GM23338 (cell line): ENCODE data around the gene MAD1L1. TPM values are rescaled to one million over a fixed set of nuclear protein-coding genes. Genes with fewer than 3 reads are reported as not detected.

Experiments
- ATAC-seq: fragments of 200-7000 bp; cut with Tn5 transposase; 3 replicates; pipeline ENCODE4 v1.9.1; 2020
- DNase-seq: peaks from one replicate; pipeline ENCODE4 v3.0.0-alpha.2; 2015; ENCODE audit warnings: low spot score
- H2AFZ ChIP-seq: fragments of 200-600 bp; sonication (generic); 2 replicates; pipeline ENCODE4 v1.8.0; 2016; ENCODE audit warnings: antibody characterized with exemption, mild to moderate bottlenecking, moderate library complexity
- H3F3A ChIP-seq: fragments of 200-600 bp; sonication (generic); replicated peaks from 2 replicates; pipeline ENCODE4 v1.8.0; 2017; ENCODE audit warnings: antibody characterized with exemption, mixed run types, low read depth
- H3K27ac ChIP-seq: fragments of 200-600 bp; sonication (generic); 2 replicates; pipeline ENCODE4 v1.6.1; 2016; ENCODE audit warnings: low read depth
- H3K27me3 ChIP-seq: fragments of 200-600 bp; sonication (generic); 2 replicates; pipeline ENCODE4 v1.8.0; 2016; ENCODE audit warnings: mild to moderate bottlenecking, mixed run types, moderate library complexity; ENCODE audit not compliant: insufficient read depth
- H3K36me3 ChIP-seq: fragments of 200-600 bp; sonication (generic); 2 replicates; pipeline ENCODE4 v1.8.0; 2016; ENCODE audit warnings: mild to moderate bottlenecking; ENCODE audit not compliant: insufficient read depth
- H3K4me1 ChIP-seq: fragments of 200-600 bp; sonication (generic); 2 replicates; pipeline ENCODE4 v1.8.0; 2016; ENCODE audit warnings: mild to moderate bottlenecking, moderate library complexity; ENCODE audit not compliant: insufficient read depth
- H3K4me2 ChIP-seq: fragments of 200-600 bp; sonication (generic); 2 replicates; pipeline ENCODE4 v1.7.1; 2017; ENCODE audit warnings: mixed run types
- H3K4me3 ChIP-seq: fragments of 200-600 bp; sonication (generic); 2 replicates; pipeline ENCODE4 v1.6.1; 2016; ENCODE audit warnings: mixed run types
- H3K79me2 ChIP-seq: fragments of 200-600 bp; sonication (generic); replicated peaks from 2 replicates; pipeline ENCODE4 v1.8.0; 2017; ENCODE audit warnings: mild to moderate bottlenecking; ENCODE audit not compliant: insufficient read depth
- H3K9me2 ChIP-seq: fragments of 200-600 bp; sonication (generic); 2 replicates; pipeline ENCODE4 v1.8.0; 2017; ENCODE audit not compliant: insufficient read depth
- H4K20me1 ChIP-seq: fragments of 200-600 bp; sonication (generic); replicated peaks from 2 replicates; pipeline ENCODE4 v1.8.0; 2017; ENCODE audit warnings: mild to moderate bottlenecking; ENCODE audit not compliant: insufficient read depth
- H3K27ac Mint-ChIP-seq: 2 replicates; pipeline ENCODE4 v1.8.0; 2020; ENCODE audit warnings: inconsistent platforms, mild to moderate bottlenecking, moderate library complexity, mixed read lengths
- H3K27me3 Mint-ChIP-seq: 3 replicates; pipeline ENCODE4 v1.8.0; 2022; ENCODE audit warnings: low read depth, mild to moderate bottlenecking, moderate library complexity, mixed read lengths, inconsistent platforms; ENCODE audit not compliant: insufficient read depth, poor library complexity
- H3K36me3 Mint-ChIP-seq: 3 replicates; pipeline ENCODE4 v1.8.0; 2021; ENCODE audit warnings: low read depth, mild to moderate bottlenecking, inconsistent platforms, moderate library complexity, mixed read lengths
- H3K4me1 Mint-ChIP-seq: 3 replicates; pipeline ENCODE4 v1.8.0; 2020; ENCODE audit warnings: mild to moderate bottlenecking, inconsistent platforms, mixed read lengths
- H3K4me3 Mint-ChIP-seq: 3 replicates; pipeline ENCODE4 v1.8.0; 2021; ENCODE audit warnings: moderate library complexity, mild to moderate bottlenecking, inconsistent platforms, mixed read lengths
- H3K9me3 Mint-ChIP-seq: 3 replicates; pipeline ENCODE4 v1.8.0; 2020; ENCODE audit warnings: moderate library complexity, mild to moderate bottlenecking, inconsistent platforms, mixed read lengths
- CREB1 ChIP-seq: fragments of 250-450 bp; sonication (Bioruptor Pico); IDR thresholded peaks from 2 replicates; pipeline ENCODE4 v1.5.0; 2020; ENCODE audit warnings: low read depth, mild to moderate bottlenecking, moderate library complexity
- EZH2 ChIP-seq: fragments of 200-600 bp; sonication (generic); IDR thresholded peaks from one replicate; pipeline ENCODE4 v1.8.0; 2017; ENCODE audit warnings: antibody characterized with exemption, mild to moderate bottlenecking, low read depth; ENCODE audit not compliant: unreplicated experiment
- EZH2phosphoT487 ChIP-seq: fragments of 200-600 bp; sonication (generic); IDR thresholded peaks from one replicate; pipeline ENCODE4 v1.8.1; 2018; ENCODE audit warnings: antibody characterized with exemption; ENCODE audit not compliant: unreplicated experiment
- JUNB ChIP-seq: IDR thresholded peaks from one replicate; pipeline ENCODE4 v1.6.1; 2016; ENCODE audit warnings: antibody characterized with exemption; ENCODE audit not compliant: unreplicated experiment
- NANOG ChIP-seq: IDR thresholded peaks from 2 replicates; pipeline ENCODE4 v1.6.1; 2016; ENCODE audit warnings: antibody characterized with exemption, borderline replicate concordance
- POLR2AphosphoS5 ChIP-seq: IDR thresholded peaks from 2 replicates; pipeline ENCODE4 v1.6.1; 2016; ENCODE audit warnings: antibody characterized with exemption, low read depth
- STAT1 ChIP-seq: IDR thresholded peaks from one replicate; pipeline ENCODE4 v1.6.1; 2016; ENCODE audit warnings: antibody characterized with exemption; ENCODE audit not compliant: unreplicated experiment
- ZNF114 ChIP-seq: fragments of 250-450 bp; sonication (Bioruptor Pico); IDR thresholded peaks from 2 replicates; pipeline ENCODE4 v1.5.0; 2020; ENCODE audit warnings: mild to moderate bottlenecking, moderate library complexity
- ZNF331 ChIP-seq: fragments of 250-450 bp; sonication (Bioruptor Pico); IDR thresholded peaks from 2 replicates; pipeline ENCODE4 v1.5.0; 2020; ENCODE audit warnings: low read depth, mild to moderate bottlenecking, moderate library complexity
- polyA plus RNA-seq: library from polyadenylated mRNA; unstranded; fragments of >200 nt; fragmentation: Nextera tagmentation; extraction: Ambion mirVana; gene quantifications from 2 replicates; pipeline ENCODE4 v1.2.1, GENCODE V29; 2016
- total RNA-seq: library from RNA; depleted of rRNA; stranded (reverse); fragments of >200 nt; shearing (Covaris generic); gene quantifications from 2 replicates; pipeline ENCODE4 v1.2.3, GENCODE V29; 2014
- TF ChIP-seq, protein P1 (sequence below): IDR thresholded peaks from one replicate; pipeline ENCODE4 v1.6.1; 2018; ENCODE audit warnings: antibody characterized with exemption; ENCODE audit not compliant: unreplicated experiment
- TF ChIP-seq, protein P2 (sequence below), 2 experiments: fragments of 200-600 bp in 1 of 2; sonication (generic) in 1 of 2; conservative IDR thresholded peaks; 2 replicates each; pipeline versions ENCODE4 v1.5.1 to v1.6.1; 2016 to 2017; ENCODE audit warnings: antibody characterized with exemption in 2 of 2, low read depth in 2 of 2, mild to moderate bottlenecking in 2 of 2, moderate library complexity in 1 of 2
- TF ChIP-seq, protein P3 (sequence below): IDR thresholded peaks from 2 replicates; pipeline ENCODE4 v1.6.1; 2016; ENCODE audit warnings: antibody characterized with exemption
- TF ChIP-seq, protein P4 (sequence below): fragments of 250-450 bp; sonication (Bioruptor Pico); IDR thresholded peaks from 2 replicates; pipeline ENCODE4 v1.5.0; 2020; ENCODE audit warnings: mild to moderate bottlenecking, moderate library complexity

MAD1L1 gene
- total and polyA plus RNA-seq, 2 experiments from 2014 or later: 40.3 to 59.3 TPM

DNA sequence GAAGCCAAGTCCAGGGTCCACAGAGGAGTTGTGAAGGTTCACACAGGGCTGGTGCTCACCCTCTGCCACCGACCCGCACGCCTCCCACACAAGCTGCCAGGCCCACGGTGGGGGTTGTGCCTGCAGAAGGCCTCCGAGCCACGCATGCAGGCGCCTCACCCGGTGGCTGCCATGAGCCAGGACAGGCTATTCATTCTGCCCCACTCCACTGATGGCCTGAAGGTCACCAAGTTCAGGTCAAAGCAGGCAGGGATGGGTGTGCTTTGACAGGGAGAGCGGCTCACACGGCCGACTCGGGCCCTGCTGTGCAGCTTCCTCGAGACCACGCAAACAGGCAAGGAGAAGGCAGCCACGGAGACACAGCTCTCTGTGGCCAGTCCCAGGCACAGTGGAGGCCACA lies 143.9 kb downstream of the MAD1L1 start:
- peaks cover 4% of the 10 kb centered on the region; the same call in 2 of the 3 replicates for H3K9me3 Mint-ChIP-seq
- Histone ChIP-seq H2AFZ (no peak overlapping the region), H3K36me3 (no peaks in the 10 kb centered on the region), H3K4me1 (no peaks in the 10 kb centered on the region), H3K9me2 (no peaks in the 10 kb centered on the region), H3K4me3 (no peak overlapping the region), H3F3A (no peaks in the 10 kb centered on the region), H4K20me1 (no peaks in the 10 kb centered on the region), H3K79me2 (no peaks in the 10 kb centered on the region), H3K27ac (no peak overlapping the region), H3K4me2 (no peak overlapping the region), H3K27me3 (no peaks in the 10 kb centered on the region)
- TF ChIP-seq ZNF331 (CRISPR knock-in tag) (no peak), EZH2phosphoT487 (no peak), STAT1 (no peak), ZNF114 (CRISPR knock-in tag) (no peak), EZH2 (no peak), NANOG (no peak), CREB1 (no peak), JUNB (no peak), POLR2AphosphoS5 (no peak)
- TF ChIP-seq, protein P1, sequence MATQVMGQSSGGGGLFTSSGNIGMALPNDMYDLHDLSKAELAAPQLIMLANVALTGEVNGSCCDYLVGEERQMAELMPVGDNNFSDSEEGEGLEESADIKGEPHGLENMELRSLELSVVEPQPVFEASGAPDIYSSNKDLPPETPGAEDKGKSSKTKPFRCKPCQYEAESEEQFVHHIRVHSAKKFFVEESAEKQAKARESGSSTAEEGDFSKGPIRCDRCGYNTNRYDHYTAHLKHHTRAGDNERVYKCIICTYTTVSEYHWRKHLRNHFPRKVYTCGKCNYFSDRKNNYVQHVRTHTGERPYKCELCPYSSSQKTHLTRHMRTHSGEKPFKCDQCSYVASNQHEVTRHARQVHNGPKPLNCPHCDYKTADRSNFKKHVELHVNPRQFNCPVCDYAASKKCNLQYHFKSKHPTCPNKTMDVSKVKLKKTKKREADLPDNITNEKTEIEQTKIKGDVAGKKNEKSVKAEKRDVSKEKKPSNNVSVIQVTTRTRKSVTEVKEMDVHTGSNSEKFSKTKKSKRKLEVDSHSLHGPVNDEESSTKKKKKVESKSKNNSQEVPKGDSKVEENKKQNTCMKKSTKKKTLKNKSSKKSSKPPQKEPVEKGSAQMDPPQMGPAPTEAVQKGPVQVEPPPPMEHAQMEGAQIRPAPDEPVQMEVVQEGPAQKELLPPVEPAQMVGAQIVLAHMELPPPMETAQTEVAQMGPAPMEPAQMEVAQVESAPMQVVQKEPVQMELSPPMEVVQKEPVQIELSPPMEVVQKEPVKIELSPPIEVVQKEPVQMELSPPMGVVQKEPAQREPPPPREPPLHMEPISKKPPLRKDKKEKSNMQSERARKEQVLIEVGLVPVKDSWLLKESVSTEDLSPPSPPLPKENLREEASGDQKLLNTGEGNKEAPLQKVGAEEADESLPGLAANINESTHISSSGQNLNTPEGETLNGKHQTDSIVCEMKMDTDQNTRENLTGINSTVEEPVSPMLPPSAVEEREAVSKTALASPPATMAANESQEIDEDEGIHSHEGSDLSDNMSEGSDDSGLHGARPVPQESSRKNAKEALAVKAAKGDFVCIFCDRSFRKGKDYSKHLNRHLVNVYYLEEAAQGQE: no peak
- TF ChIP-seq, protein P2, sequence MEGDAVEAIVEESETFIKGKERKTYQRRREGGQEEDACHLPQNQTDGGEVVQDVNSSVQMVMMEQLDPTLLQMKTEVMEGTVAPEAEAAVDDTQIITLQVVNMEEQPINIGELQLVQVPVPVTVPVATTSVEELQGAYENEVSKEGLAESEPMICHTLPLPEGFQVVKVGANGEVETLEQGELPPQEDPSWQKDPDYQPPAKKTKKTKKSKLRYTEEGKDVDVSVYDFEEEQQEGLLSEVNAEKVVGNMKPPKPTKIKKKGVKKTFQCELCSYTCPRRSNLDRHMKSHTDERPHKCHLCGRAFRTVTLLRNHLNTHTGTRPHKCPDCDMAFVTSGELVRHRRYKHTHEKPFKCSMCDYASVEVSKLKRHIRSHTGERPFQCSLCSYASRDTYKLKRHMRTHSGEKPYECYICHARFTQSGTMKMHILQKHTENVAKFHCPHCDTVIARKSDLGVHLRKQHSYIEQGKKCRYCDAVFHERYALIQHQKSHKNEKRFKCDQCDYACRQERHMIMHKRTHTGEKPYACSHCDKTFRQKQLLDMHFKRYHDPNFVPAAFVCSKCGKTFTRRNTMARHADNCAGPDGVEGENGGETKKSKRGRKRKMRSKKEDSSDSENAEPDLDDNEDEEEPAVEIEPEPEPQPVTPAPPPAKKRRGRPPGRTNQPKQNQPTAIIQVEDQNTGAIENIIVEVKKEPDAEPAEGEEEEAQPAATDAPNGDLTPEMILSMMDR (conservative IDR thresholded peaks at IDR 0.05; ENCODE audit: low read depth in 2 of 2): no peak
- TF ChIP-seq, protein P3, sequence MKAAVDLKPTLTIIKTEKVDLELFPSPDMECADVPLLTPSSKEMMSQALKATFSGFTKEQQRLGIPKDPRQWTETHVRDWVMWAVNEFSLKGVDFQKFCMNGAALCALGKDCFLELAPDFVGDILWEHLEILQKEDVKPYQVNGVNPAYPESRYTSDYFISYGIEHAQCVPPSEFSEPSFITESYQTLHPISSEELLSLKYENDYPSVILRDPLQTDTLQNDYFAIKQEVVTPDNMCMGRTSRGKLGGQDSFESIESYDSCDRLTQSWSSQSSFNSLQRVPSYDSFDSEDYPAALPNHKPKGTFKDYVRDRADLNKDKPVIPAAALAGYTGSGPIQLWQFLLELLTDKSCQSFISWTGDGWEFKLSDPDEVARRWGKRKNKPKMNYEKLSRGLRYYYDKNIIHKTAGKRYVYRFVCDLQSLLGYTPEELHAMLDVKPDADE: no peak
- TF ChIP-seq, protein P4, sequence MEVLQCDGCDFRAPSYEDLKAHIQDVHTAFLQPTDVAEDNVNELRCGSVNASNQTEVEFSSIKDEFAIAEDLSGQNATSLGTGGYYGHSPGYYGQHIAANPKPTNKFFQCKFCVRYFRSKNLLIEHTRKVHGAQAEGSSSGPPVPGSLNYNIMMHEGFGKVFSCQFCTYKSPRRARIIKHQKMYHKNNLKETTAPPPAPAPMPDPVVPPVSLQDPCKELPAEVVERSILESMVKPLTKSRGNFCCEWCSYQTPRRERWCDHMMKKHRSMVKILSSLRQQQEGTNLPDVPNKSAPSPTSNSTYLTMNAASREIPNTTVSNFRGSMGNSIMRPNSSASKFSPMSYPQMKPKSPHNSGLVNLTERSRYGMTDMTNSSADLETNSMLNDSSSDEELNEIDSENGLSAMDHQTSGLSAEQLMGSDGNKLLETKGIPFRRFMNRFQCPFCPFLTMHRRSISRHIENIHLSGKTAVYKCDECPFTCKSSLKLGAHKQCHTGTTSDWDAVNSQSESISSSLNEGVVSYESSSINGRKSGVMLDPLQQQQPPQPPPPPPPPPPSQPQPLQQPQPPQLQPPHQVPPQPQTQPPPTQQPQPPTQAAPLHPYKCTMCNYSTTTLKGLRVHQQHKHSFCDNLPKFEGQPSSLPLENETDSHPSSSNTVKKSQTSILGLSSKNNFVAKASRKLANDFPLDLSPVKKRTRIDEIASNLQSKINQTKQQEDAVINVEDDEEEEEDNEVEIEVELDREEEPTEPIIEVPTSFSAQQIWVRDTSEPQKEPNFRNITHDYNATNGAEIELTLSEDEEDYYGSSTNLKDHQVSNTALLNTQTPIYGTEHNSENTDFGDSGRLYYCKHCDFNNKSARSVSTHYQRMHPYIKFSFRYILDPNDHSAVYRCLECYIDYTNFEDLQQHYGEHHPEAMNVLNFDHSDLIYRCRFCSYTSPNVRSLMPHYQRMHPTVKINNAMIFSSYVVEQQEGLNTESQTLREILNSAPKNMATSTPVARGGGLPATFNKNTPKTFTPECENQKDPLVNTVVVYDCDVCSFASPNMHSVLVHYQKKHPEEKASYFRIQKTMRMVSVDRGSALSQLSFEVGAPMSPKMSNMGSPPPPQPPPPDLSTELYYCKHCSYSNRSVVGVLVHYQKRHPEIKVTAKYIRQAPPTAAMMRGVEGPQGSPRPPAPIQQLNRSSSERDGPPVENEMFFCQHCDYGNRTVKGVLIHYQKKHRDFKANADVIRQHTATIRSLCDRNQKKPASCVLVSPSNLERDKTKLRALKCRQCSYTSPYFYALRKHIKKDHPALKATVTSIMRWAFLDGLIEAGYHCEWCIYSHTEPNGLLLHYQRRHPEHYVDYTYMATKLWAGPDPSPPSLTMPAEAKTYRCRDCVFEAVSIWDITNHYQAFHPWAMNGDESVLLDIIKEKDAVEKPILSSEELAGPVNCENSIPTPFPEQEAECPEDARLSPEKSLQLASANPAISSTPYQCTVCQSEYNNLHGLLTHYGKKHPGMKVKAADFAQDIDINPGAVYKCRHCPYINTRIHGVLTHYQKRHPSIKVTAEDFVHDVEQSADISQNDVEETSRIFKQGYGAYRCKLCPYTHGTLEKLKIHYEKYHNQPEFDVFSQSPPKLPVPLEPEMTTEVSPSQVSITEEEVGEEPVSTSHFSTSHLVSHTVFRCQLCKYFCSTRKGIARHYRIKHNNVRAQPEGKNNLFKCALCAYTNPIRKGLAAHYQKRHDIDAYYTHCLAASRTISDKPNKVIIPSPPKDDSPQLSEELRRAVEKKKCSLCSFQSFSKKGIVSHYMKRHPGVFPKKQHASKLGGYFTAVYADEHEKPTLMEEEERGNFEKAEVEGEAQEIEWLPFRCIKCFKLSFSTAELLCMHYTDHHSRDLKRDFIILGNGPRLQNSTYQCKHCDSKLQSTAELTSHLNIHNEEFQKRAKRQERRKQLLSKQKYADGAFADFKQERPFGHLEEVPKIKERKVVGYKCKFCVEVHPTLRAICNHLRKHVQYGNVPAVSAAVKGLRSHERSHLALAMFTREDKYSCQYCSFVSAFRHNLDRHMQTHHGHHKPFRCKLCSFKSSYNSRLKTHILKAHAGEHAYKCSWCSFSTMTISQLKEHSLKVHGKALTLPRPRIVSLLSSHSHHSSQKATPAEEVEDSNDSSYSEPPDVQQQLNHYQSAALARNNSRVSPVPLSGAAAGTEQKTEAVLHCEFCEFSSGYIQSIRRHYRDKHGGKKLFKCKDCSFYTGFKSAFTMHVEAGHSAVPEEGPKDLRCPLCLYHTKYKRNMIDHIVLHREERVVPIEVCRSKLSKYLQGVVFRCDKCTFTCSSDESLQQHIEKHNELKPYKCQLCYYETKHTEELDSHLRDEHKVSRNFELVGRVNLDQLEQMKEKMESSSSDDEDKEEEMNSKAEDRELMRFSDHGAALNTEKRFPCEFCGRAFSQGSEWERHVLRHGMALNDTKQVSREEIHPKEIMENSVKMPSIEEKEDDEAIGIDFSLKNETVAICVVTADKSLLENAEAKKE: no peak
- no peak overlapping the region for H3K27ac Mint-ChIP-seq
- H3K4me3 Mint-ChIP-seq: no peak overlapping the region
- no peak for DNase-seq
- no peaks in the 10 kb centered on the region for H3K4me1 Mint-ChIP-seq
- ATAC-seq: no peak
- H3K27me3 Mint-ChIP-seq: peaks cover 1% of the 10 kb centered on the region
- peaks cover 19% of the 10 kb centered on the region for H3K36me3 Mint-ChIP-seq
